Peyer's patch (tissue), 4 donors: ENCODE results near the gene PELI3.

Source experiments
- CTCF ChIP-seq, 6 experiments: fragments of 450-650 bp in 4 of 6; fragments of 200-600 bp in 2 of 6; sonication (generic) in 1 of 6; IDR thresholded peaks; one replicate each; pipeline ENCODE4 v1.5.1; 2017 to 2019; ENCODE audit warnings: antibody characterized with exemption in 6 of 6, mild to moderate bottlenecking in 3 of 6, moderate library complexity in 1 of 6
- POLR2A ChIP-seq, 2 donors: fragments of 450-650 bp; IDR thresholded peaks; one replicate each; pipeline ENCODE4 v1.5.1; 2017; ENCODE audit warnings: antibody characterized with exemption in 2 of 2, mild to moderate bottlenecking in 2 of 2, moderate library complexity in 2 of 2

- no peak for TF ChIP-seq POLR2A (IDR thresholded peaks at IDR 0.05)
- TF ChIP-seq CTCF (IDR thresholded peaks at IDR 0.05) = no peak
These were observed 9.6 kb downstream of the PELI3 start for GRCh38 chr11:66476173-66476840.
